Osteoblast (primary cell): Measurements from ENCODE around the gene PRELID2. TPM values are rescaled to one million over a fixed set of nuclear protein-coding genes. Genes with fewer than 3 reads are reported as not detected.

Source experiments
- DNase-seq: peaks from one replicate; pipeline ENCODE4 v3.0.0; 2011; ENCODE audit warnings: low spot score, mixed read lengths; ENCODE audit not compliant: insufficient read length; ENCODE audit errors: missing footprints
- H2AFZ ChIP-seq: 2 replicates; pipeline ENCODE4 v1.6.0; 2011; ENCODE audit warnings: mild to moderate bottlenecking, low read length
- H3K27ac ChIP-seq: 2 replicates; pipeline ENCODE4 v1.5.1; 2011; ENCODE audit warnings: mild to moderate bottlenecking, low read depth, low read length, moderate library complexity
- H3K27me3 ChIP-seq: 2 replicates; pipeline ENCODE4 v1.6.0; 2012; ENCODE audit warnings: mild to moderate bottlenecking, control low read depth, inconsistent platforms, low read length, moderate library complexity; ENCODE audit not compliant: insufficient read depth
- H3K36me3 ChIP-seq: 2 replicates; pipeline ENCODE4 v1.5.1; 2011; ENCODE audit warnings: mild to moderate bottlenecking, low read length, control low read depth, moderate library complexity; ENCODE audit not compliant: insufficient read depth
- H3K4me1 ChIP-seq: 2 replicates; pipeline ENCODE4 v1.5.1; 2011; ENCODE audit warnings: mild to moderate bottlenecking, low read length, control low read depth, moderate library complexity; ENCODE audit not compliant: insufficient read depth
- H3K4me2 ChIP-seq: 2 replicates; pipeline ENCODE4 v1.6.0; 2011; ENCODE audit warnings: mild to moderate bottlenecking, low read length; ENCODE audit not compliant: insufficient read depth
- H3K4me3 ChIP-seq: fragments of 200-600 bp; sonication (generic); 3 replicates; pipeline ENCODE4 v1.5.1; 2012; ENCODE audit warnings: mild to moderate bottlenecking, low read length, inconsistent platforms; ENCODE audit not compliant: insufficient read depth
- H3K79me2 ChIP-seq: 2 replicates; pipeline ENCODE4 v1.6.0; 2012; ENCODE audit warnings: mild to moderate bottlenecking, low read length, control low read depth, inconsistent platforms; ENCODE audit not compliant: insufficient read depth
- H3K9me3 ChIP-seq: 2 replicates; pipeline ENCODE4 v1.5.1; 2011; ENCODE audit warnings: low read depth, low read length, control low read depth
- H4K20me1 ChIP-seq: 2 replicates; pipeline ENCODE4 v1.6.0; 2012; ENCODE audit warnings: mild to moderate bottlenecking, low read length, control low read depth; ENCODE audit not compliant: insufficient read depth
- total RNA-seq: library from RNA; depleted of rRNA; stranded (reverse); fragments of >200 nt; gene quantifications from 2 replicates; pipeline ENCODE4 v1.2.3, GENCODE V29; 2012
- TF ChIP-seq, protein P1 (sequence below): IDR thresholded peaks from 2 replicates; pipeline ENCODE4 v1.5.1; 2011; ENCODE audit warnings: mild to moderate bottlenecking, low read depth, low read length, moderate library complexity; ENCODE audit errors: extremely low read depth

Gene PRELID2
- total RNA-seq, 1 donor: 19.5 TPM

DNA sequence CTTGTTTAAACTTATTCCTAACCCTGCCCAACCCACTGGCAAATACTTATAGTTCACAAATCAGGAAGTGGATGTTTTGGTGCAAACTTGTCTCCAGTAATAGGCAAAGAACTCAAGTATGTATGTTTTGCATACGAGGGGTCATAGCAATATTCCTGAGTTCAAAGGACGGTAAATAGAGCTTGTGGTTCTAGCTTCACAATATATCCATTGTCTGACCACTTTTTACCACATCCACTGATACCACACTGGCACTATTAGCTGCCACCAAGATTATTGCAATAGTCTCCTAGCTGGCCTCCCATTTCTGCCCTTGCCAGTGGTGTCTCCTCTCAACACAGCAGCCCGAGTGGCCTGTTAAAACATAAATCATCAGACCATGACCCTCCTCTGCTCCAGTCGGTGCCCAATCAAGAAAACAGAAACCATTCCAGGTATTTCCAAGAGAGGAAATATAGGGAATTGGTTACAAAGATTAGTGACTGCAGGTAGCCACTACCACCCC, 20.7 kb upstream of the PRELID2 start:
- Histone ChIP-seq H3K36me3 (no peaks in the 10 kb centered on the region), H3K4me3 (peak overlapping the region; percentile 61), H3K27ac (peak overlapping the region; percentile 85), H3K9me3 (no peaks in the 10 kb centered on the region), H3K4me2 (peak overlapping the region; percentile 75), H2AFZ (peak overlapping the region; percentile 96), H3K79me2 (no peaks in the 10 kb centered on the region), H4K20me1 (no peaks in the 10 kb centered on the region), H3K27me3 (no peaks in the 10 kb centered on the region), H3K4me1 (peaks cover 31% of the 10 kb centered on the region)
- DNase-seq: no peak
- TF ChIP-seq, protein P1, sequence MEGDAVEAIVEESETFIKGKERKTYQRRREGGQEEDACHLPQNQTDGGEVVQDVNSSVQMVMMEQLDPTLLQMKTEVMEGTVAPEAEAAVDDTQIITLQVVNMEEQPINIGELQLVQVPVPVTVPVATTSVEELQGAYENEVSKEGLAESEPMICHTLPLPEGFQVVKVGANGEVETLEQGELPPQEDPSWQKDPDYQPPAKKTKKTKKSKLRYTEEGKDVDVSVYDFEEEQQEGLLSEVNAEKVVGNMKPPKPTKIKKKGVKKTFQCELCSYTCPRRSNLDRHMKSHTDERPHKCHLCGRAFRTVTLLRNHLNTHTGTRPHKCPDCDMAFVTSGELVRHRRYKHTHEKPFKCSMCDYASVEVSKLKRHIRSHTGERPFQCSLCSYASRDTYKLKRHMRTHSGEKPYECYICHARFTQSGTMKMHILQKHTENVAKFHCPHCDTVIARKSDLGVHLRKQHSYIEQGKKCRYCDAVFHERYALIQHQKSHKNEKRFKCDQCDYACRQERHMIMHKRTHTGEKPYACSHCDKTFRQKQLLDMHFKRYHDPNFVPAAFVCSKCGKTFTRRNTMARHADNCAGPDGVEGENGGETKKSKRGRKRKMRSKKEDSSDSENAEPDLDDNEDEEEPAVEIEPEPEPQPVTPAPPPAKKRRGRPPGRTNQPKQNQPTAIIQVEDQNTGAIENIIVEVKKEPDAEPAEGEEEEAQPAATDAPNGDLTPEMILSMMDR: no peak

DNA sequence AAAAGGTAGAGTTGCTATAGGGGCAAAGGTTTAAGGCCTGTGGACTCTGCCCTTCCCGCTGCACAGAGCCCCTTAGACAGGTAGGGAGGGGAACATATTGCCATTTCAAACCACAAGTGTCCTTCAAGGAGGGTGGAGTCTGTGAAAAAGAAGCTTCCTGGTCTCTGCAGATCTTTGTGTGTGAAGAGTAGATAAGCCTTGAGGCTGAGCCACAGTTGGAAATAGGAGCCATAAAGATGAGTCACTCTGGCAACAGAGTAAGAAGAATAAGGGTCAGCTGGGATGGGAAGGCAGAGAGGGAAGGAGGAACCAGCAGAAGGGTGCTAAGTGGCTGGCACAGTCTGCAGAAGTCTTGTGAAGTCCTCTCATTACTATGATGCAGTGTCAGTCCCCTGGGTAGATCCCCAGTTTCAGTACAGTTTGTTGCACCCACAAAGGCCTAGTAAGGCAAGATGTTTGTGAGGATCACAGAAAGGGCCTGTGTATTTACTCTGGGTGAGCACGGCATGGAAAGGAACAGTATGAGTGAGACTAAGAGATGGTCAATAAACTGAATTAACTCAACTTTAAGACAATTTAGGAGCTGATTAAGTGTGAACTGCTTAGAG, 19.6 kb upstream of the PRELID2 start:
- Histone ChIP-seq H3K9me3 (no peaks in the 10 kb centered on the region), H3K36me3 (no peaks in the 10 kb centered on the region), H3K79me2 (no peaks in the 10 kb centered on the region), H3K27me3 (no peaks in the 10 kb centered on the region), H3K4me2 (peak overlapping the region; percentile 30), H3K27ac (peak overlapping the region; percentile 59), H2AFZ (peak overlapping the region; percentile 68), H4K20me1 (no peaks in the 10 kb centered on the region), H3K4me1 (peaks cover 31% of the 10 kb centered on the region), H3K4me3 (no peak overlapping the region)
- DNase-seq: peak; percentile 84
- TF ChIP-seq, protein P1: no peak

DNA sequence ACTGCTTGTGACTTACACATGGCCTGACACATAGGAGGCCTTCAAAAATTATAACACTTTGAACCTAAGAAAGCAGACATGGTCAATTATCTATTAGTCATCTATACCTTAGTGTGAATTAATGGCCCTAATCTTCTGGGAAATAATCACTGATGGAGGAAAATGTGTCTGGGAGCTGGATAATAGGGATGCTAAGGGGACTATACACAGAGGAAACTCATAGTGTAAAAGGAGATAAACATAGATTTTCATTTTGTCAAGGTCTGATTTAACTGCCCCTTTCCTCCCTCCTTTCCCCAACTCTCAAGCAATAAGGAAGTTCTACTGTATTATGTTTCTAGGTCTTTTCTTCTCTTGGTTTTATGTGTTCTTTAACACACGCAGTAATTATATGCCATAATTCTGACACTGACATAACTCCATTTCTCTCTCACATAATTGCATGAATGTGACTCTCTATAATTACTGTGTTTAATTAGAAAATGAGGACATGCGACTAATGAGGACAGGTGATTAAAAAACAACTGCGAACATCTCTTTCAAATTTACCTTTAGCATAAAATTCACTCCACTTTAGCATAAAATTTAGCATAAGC, 18.7 kb upstream of the PRELID2 start:
- TF ChIP-seq, protein P1: no peak
- Histone ChIP-seq H3K27ac (no peak overlapping the region), H2AFZ (no peak overlapping the region), H3K79me2 (no peaks in the 10 kb centered on the region), H3K36me3 (no peaks in the 10 kb centered on the region), H3K27me3 (no peaks in the 10 kb centered on the region), H3K4me2 (no peak overlapping the region), H3K4me1 (peaks cover 26% of the 10 kb centered on the region), H4K20me1 (no peaks in the 10 kb centered on the region), H3K4me3 (no peak overlapping the region), H3K9me3 (no peaks in the 10 kb centered on the region)
- no peak for DNase-seq

DNA sequence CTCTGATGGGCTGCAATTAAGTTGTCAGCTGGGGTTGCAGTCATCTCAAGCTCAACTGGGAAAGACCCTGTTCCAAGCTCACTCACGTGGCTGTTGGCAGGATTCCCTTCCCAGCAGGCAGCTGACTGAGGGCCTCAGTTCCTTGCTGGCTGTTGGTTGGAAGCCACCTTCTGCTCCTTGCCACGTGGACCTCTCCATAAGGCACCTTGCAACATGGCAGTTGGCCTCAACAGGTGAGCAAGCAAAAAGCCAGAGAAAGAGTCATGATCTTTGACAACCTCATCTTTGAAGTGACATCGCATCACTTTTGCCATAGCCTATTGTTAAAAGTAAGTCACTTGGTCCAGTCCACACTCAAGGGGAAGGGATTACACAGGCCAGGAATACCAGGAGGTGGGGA, 17.8 kb upstream of the PRELID2 start:
- DNase-seq: no peak
- TF ChIP-seq, protein P1: no peak
- Histone ChIP-seq H3K27ac (no peak overlapping the region), H3K4me3 (no peak overlapping the region), H3K4me1 (peaks cover 35% of the 10 kb centered on the region), H3K36me3 (no peaks in the 10 kb centered on the region), H3K9me3 (no peaks in the 10 kb centered on the region), H4K20me1 (no peaks in the 10 kb centered on the region), H2AFZ (no peak overlapping the region), H3K79me2 (no peaks in the 10 kb centered on the region), H3K4me2 (no peak overlapping the region), H3K27me3 (no peaks in the 10 kb centered on the region)
